ENCODE measurements around the gene OXA1L.
"Not testable (repeated sequence)": the region's sequence is repeated elsewhere in the genome, so short reads cannot be mapped to it uniquely, and the experiment has no call there.

Gene OXA1L

GRCh38 chr14:22774011-22774706, 7.7 kb downstream of the OXA1L start:
- WGBS (ENCODE audit: extremely low coverage, insufficient coverage, insufficient read length): no CpG with 5 or more reads among the region's 10 CpGs
- no peak overlapping the region for H3K23ac ChIP-seq (ENCODE audit: low read length)

GRCh38 chr14:22776215-22776614, 9.7 kb downstream of the OXA1L start:
- Histone ChIP-seq H2BK5ac (ENCODE audit: low read depth, low read length, poor library complexity) (no peak overlapping the region), H3K4me3 (ENCODE audit: low read depth, low read length) (no peak overlapping the region), H3K79me1 (ENCODE audit: low read length) (peaks cover 7% of the 10 kb centered on the region), H3K36me3 (ENCODE audit: control insufficient read depth in 1 of 2, insufficient read depth in 2 of 2, low read length in 2 of 2) (peaks cover 16 to 24% of the 10 kb centered on the region in 2 experiments), H2AFZ (ENCODE audit: insufficient read depth, low read length, poor library complexity) (no peak overlapping the region), H3K14ac (ENCODE audit: low read length) (no peak overlapping the region), H2BK120ac (ENCODE audit: insufficient read depth, low read length, poor library complexity) (no peak overlapping the region), H2AK5ac (ENCODE audit: low read length) (no peak overlapping the region), H3K23ac (ENCODE audit: low read length) (no peak overlapping the region), H4K91ac (ENCODE audit: low read depth, low read length) (no peak overlapping the region), H3K18ac (ENCODE audit: low read length) (no peak overlapping the region), H2BK12ac (ENCODE audit: low read length) (no peak overlapping the region), H3K9ac (ENCODE audit: low read length) (no peak overlapping the region), H4K8ac (ENCODE audit: low read depth, low read length) (no peak overlapping the region), H3K79me2 (ENCODE audit: control insufficient read depth, insufficient read depth, low read length, poor library complexity) (peaks cover 2% of the 10 kb centered on the region), H3K27ac (ENCODE audit: low read depth, low read length) (no peak overlapping the region), H3K4me1 (ENCODE audit: control insufficient read depth in 1 of 2, insufficient read depth in 2 of 2, low read length in 2 of 2) (peaks cover 10% of the 10 kb centered on the region in 2 experiments), H3K4ac (ENCODE audit: low read depth, low read length) (no peak overlapping the region), H3K4me2 (ENCODE audit: low read length) (no peak overlapping the region), H4K12ac (ENCODE audit: low read depth, low read length) (no peak overlapping the region), H3K9me3 (ENCODE audit: insufficient read depth, low read depth, low read length) (no peaks in the 10 kb centered on the region), H3K27me3 (ENCODE audit: insufficient read depth, low read length) (no peaks in the 10 kb centered on the region)
- no CpG with 5 or more reads among the region's 2 CpGs for WGBS (ENCODE audit: extremely low coverage, insufficient coverage, insufficient read length)
- DNase-seq: no peak

More at GRCh38 chr14:22774011-22774706, 7.7 kb downstream of the OXA1L start:
- no peak overlapping the region for H3K9ac ChIP-seq (ENCODE audit: low read length)
- H3K14ac ChIP-seq (ENCODE audit: low read length): no peak overlapping the region
- no peak overlapping the region for H2BK120ac ChIP-seq (ENCODE audit: insufficient read depth, low read length, poor library complexity)
- H2AFZ ChIP-seq (ENCODE audit: insufficient read depth, low read length, poor library complexity): no peak overlapping the region
- no peak overlapping the region for H4K8ac ChIP-seq (ENCODE audit: low read depth, low read length)
- no peak overlapping the region for H3K27ac ChIP-seq (ENCODE audit: low read depth, low read length)
- no peak for DNase-seq
- no peaks in the 10 kb centered on the region for H3K4me1 ChIP-seq (ENCODE audit: control insufficient read depth in 1 of 2, insufficient read depth in 2 of 2, low read length in 2 of 2)
- H3K9me3 ChIP-seq (ENCODE audit: insufficient read depth, low read depth, low read length): peaks cover 1% of the 10 kb centered on the region
- H4K12ac ChIP-seq (ENCODE audit: low read depth, low read length): no peak overlapping the region
- no peak overlapping the region for H2BK5ac ChIP-seq (ENCODE audit: low read depth, low read length, poor library complexity)
- peaks cover 25 to 41% of the 10 kb centered on the region in 2 experiments for H3K36me3 ChIP-seq (ENCODE audit: control insufficient read depth in 1 of 2, insufficient read depth in 2 of 2, low read length in 2 of 2)
- no peaks in the 10 kb centered on the region for H3K79me1 ChIP-seq (ENCODE audit: low read length)
- no peak overlapping the region for H3K4me2 ChIP-seq (ENCODE audit: low read length)
- no peak overlapping the region for H3K4ac ChIP-seq (ENCODE audit: low read depth, low read length)
- H4K91ac ChIP-seq (ENCODE audit: low read depth, low read length): no peak overlapping the region
- no peaks in the 10 kb centered on the region for H3K79me2 ChIP-seq (ENCODE audit: control insufficient read depth, insufficient read depth, low read length, poor library complexity)
- H2AK5ac ChIP-seq (ENCODE audit: low read length): no peak overlapping the region
- H3K27me3 ChIP-seq (ENCODE audit: insufficient read depth, low read length): no peaks in the 10 kb centered on the region
- no peak overlapping the region for H2BK12ac ChIP-seq (ENCODE audit: low read length)
- H3K4me3 ChIP-seq (ENCODE audit: low read depth, low read length): no peak overlapping the region
- no peak overlapping the region for H3K18ac ChIP-seq (ENCODE audit: low read length)

- H3K4me3 ChIP-seq (ENCODE audit: low read depth, low read length); H4K8ac ChIP-seq (ENCODE audit: low read depth, low read length); H4K12ac ChIP-seq (ENCODE audit: low read depth, low read length); H4K91ac ChIP-seq (ENCODE audit: low read depth, low read length); H2BK120ac ChIP-seq (ENCODE audit: insufficient read depth, low read length, poor library complexity); H2AFZ ChIP-seq (ENCODE audit: insufficient read depth, low read length, poor library complexity); H3K9ac ChIP-seq (ENCODE audit: low read length); H3K18ac ChIP-seq (ENCODE audit: low read length); H2AK5ac ChIP-seq (ENCODE audit: low read length); H2BK5ac ChIP-seq (ENCODE audit: low read depth, low read length, poor library complexity); H3K79me1 ChIP-seq (ENCODE audit: low read length); H3K14ac ChIP-seq (ENCODE audit: low read length); H3K27me3 ChIP-seq (ENCODE audit: insufficient read depth, low read length); DNase-seq; H3K4ac ChIP-seq (ENCODE audit: low read depth, low read length); H3K27ac ChIP-seq (ENCODE audit: low read depth, low read length); H3K4me2 ChIP-seq (ENCODE audit: low read length); H3K79me2 ChIP-seq (ENCODE audit: control insufficient read depth, insufficient read depth, low read length, poor library complexity); H3K9me3 ChIP-seq (ENCODE audit: insufficient read depth, low read depth, low read length); H2BK12ac ChIP-seq (ENCODE audit: low read length); H3K23ac ChIP-seq (ENCODE audit: low read length): not testable (repeated sequence)
- no CpG with 5 or more reads among the region's 8 CpGs for WGBS (ENCODE audit: extremely low coverage, insufficient coverage, insufficient read length)
- Histone ChIP-seq H3K36me3 (ENCODE audit: control insufficient read depth in 1 of 2, insufficient read depth in 2 of 2, low read length in 2 of 2) (peaks cover 10 to 18% of the 10 kb centered on the region in 2 experiments), H3K4me1 (ENCODE audit: control insufficient read depth in 1 of 2, insufficient read depth in 2 of 2, low read length in 2 of 2) (peaks cover 14 to 15% of the 10 kb centered on the region in 2 experiments)
Measured at GRCh38 chr14:22776849-22777248, 10.4 kb downstream of the OXA1L start.

GRCh38 chr14:22778084-22778483, 11.6 kb downstream of the OXA1L start:
- no peaks in the 10 kb centered on the region for H3K9me3 ChIP-seq (ENCODE audit: insufficient read depth, low read depth, low read length)
- no CpG with 5 or more reads among the region's 2 CpGs for WGBS (ENCODE audit: extremely low coverage, insufficient coverage, insufficient read length)
- peaks cover 2% of the 10 kb centered on the region for H3K79me2 ChIP-seq (ENCODE audit: control insufficient read depth, insufficient read depth, low read length, poor library complexity)
- no peak overlapping the region for H3K14ac ChIP-seq (ENCODE audit: low read length)
- no peak overlapping the region for H4K8ac ChIP-seq (ENCODE audit: low read depth, low read length)
- no peak overlapping the region for H2AFZ ChIP-seq (ENCODE audit: insufficient read depth, low read length, poor library complexity)
- no peak overlapping the region for H3K9ac ChIP-seq (ENCODE audit: low read length)
- no peak for DNase-seq
- H3K4me3 ChIP-seq (ENCODE audit: low read depth, low read length): no peak overlapping the region
- no peak overlapping the region for H2AK5ac ChIP-seq (ENCODE audit: low read length)
- H3K18ac ChIP-seq (ENCODE audit: low read length): no peak overlapping the region
- H2BK12ac ChIP-seq (ENCODE audit: low read length): no peak overlapping the region
- no peak overlapping the region for H4K91ac ChIP-seq (ENCODE audit: low read depth, low read length)
- H3K4me1 ChIP-seq (ENCODE audit: control insufficient read depth in 1 of 2, insufficient read depth in 2 of 2, low read length in 2 of 2): peaks cover 14 to 15% of the 10 kb centered on the region in 2 experiments
- H3K23ac ChIP-seq (ENCODE audit: low read length): no peak overlapping the region
- no peak overlapping the region for H2BK5ac ChIP-seq (ENCODE audit: low read depth, low read length, poor library complexity)
- H4K12ac ChIP-seq (ENCODE audit: low read depth, low read length): no peak overlapping the region
- H2BK120ac ChIP-seq (ENCODE audit: insufficient read depth, low read length, poor library complexity): no peak overlapping the region
- H3K4me2 ChIP-seq (ENCODE audit: low read length): no peak overlapping the region
- peaks cover 8% of the 10 kb centered on the region for H3K79me1 ChIP-seq (ENCODE audit: low read length)
- no peak overlapping the region for H3K4ac ChIP-seq (ENCODE audit: low read depth, low read length)
- no peak overlapping the region for H3K27ac ChIP-seq (ENCODE audit: low read depth, low read length)
- no peaks in the 10 kb centered on the region for H3K27me3 ChIP-seq (ENCODE audit: insufficient read depth, low read length)
- H3K36me3 ChIP-seq (ENCODE audit: control insufficient read depth in 1 of 2, insufficient read depth in 2 of 2, low read length in 2 of 2): peaks cover 7 to 14% of the 10 kb centered on the region in 2 experiments

Measured in trophoblast cell (in vitro differentiated cells and primary cell).